Keratinocyte (primary cell): ENCODE data around the gene NOS3. TPM values are rescaled to one million over a fixed set of nuclear protein-coding genes. Genes with fewer than 3 reads are reported as not detected.
"Not testable (repeated sequence)": the region's sequence is repeated elsewhere in the genome, so short reads cannot be mapped to it uniquely, and the experiment has no call there.

Experiments
- DNase-seq: peaks from one replicate; pipeline ENCODE4 v3.0.0-alpha.2; 2011; ENCODE audit warnings: low read depth, missing footprints, low spot score
- FAIRE-seq: peaks from 2 replicates; lab custom pipeline; 2011; peaks lifted over from hg19 to GRCh38; lab: Jason Lieb, UNC
- H2AFZ ChIP-seq: 2 replicates; pipeline ENCODE4 v1.6.0; 2012; ENCODE audit warnings: low read length, control low read depth, inconsistent platforms; ENCODE audit not compliant: control insufficient read depth
- H3K27ac ChIP-seq: 2 replicates; pipeline ENCODE4 v1.5.1; 2011; ENCODE audit warnings: low read length; ENCODE audit not compliant: control insufficient read depth, insufficient read depth
- H3K27me3 ChIP-seq: 3 replicates; pipeline ENCODE4 v1.6.0; 2011; ENCODE audit warnings: low read length; ENCODE audit not compliant: control insufficient read depth, insufficient read depth; ENCODE audit errors: extremely low read depth
- H3K36me3 ChIP-seq, 2 experiments: 2 replicates in 1 of 2; 3 replicates in 1 of 2; pipeline ENCODE4 v1.5.1; 2011; ENCODE audit warnings: low read length in 2 of 2, mild to moderate bottlenecking in 1 of 2; ENCODE audit not compliant: control insufficient read depth in 2 of 2, insufficient read depth in 2 of 2; ENCODE audit errors: extremely low read depth in 1 of 2
- H3K4me1 ChIP-seq: 3 replicates; pipeline ENCODE4 v1.5.1; 2011; ENCODE audit warnings: low read length; ENCODE audit not compliant: control insufficient read depth, insufficient read depth; ENCODE audit errors: extremely low read depth
- H3K4me2 ChIP-seq: 3 replicates; pipeline ENCODE4 v1.6.0; 2011; ENCODE audit warnings: low read depth, low read length; ENCODE audit not compliant: control insufficient read depth, insufficient read depth; ENCODE audit errors: extremely low read depth
- H3K4me3 ChIP-seq, 3 experiments: fragments of 200-600 bp in 1 of 3; sonication (generic) in 1 of 3; 2 replicates in 2 of 3; 3 replicates in 1 of 3; pipeline ENCODE4 v1.5.1; 2011 to 2016; ENCODE audit warnings: low read length in 3 of 3, mild to moderate bottlenecking in 3 of 3, control low read depth in 2 of 3, inconsistent platforms in 1 of 3, low read depth in 1 of 3, mixed read lengths in 1 of 3, mixed run types in 1 of 3, moderate library complexity in 1 of 3; ENCODE audit not compliant: control insufficient read depth in 2 of 3, insufficient read depth in 2 of 3; ENCODE audit errors: extremely low read depth in 1 of 3
- H3K79me2 ChIP-seq: 2 replicates; pipeline ENCODE4 v1.6.0; 2012; ENCODE audit warnings: low read length; ENCODE audit not compliant: control insufficient read depth, insufficient read depth
- H3K9ac ChIP-seq: 3 replicates; pipeline ENCODE4 v1.6.0; 2011; ENCODE audit warnings: low read length; ENCODE audit not compliant: control insufficient read depth, insufficient read depth; ENCODE audit errors: extremely low read depth
- H3K9me1 ChIP-seq: 3 replicates; pipeline ENCODE4 v1.6.0; 2011; ENCODE audit warnings: low read length; ENCODE audit not compliant: control insufficient read depth, insufficient read depth; ENCODE audit errors: extremely low read depth
- H3K9me3 ChIP-seq: 2 replicates; pipeline ENCODE4 v1.5.1; 2012; ENCODE audit warnings: low read depth, low read length; ENCODE audit not compliant: control insufficient read depth
- H4K20me1 ChIP-seq: 3 replicates; pipeline ENCODE4 v1.6.0; 2011; ENCODE audit warnings: low read length; ENCODE audit not compliant: control insufficient read depth, insufficient read depth; ENCODE audit errors: extremely low read depth
- CTCF ChIP-seq, 3 experiments: IDR thresholded peaks in 1 of 3; conservative IDR thresholded peaks in 1 of 3; optimal IDR thresholded peaks in 1 of 3; 2 replicates in 2 of 3; 3 replicates in 1 of 3; pipeline versions ENCODE3 to v1.5.1; 2011; ENCODE audit warnings: low read length in 3 of 3, mild to moderate bottlenecking in 3 of 3, moderate library complexity in 2 of 3, control low read depth in 1 of 3, inconsistent platforms in 1 of 3; ENCODE audit not compliant: insufficient read depth in 2 of 3; ENCODE audit errors: extremely low read depth in 1 of 3
- EZH2 ChIP-seq: IDR thresholded peaks from one replicate; pipeline ENCODE4 v1.6.1; 2012; ENCODE audit warnings: inconsistent platforms, mild to moderate bottlenecking, low read length, moderate library complexity
- dilution Hi-C: fragments of 300-500 bp; cut with MboI; formaldehyde crosslinking; loops from one replicate; pipeline ENCODE4 v1.7.0; 2020; ENCODE audit warnings: low sequenced_read_pairs; ENCODE audit not compliant: extremely low pct_ligation_motif_present
- polyA plus RNA-seq, 5 experiments: library from polyadenylated mRNA; depleted of rRNA in 3 of 5; stranded (reverse) in 3 of 5; stranded (forward) in 1 of 5; unstranded in 1 of 5; fragments of >200 nt; gene quantifications; 1 replicate in 1 of 5; 2 replicates in 3 of 5; 3 replicates in 1 of 5; pipeline versions ENCODE4 v1.2.1 to v1.2.3, GENCODE V29; 2011 to 2012; ENCODE audit warnings: missing spikeins in 2 of 5, low read depth in 1 of 5, low replicate concordance in 1 of 5

Gene NOS3
- polyA plus RNA-seq, 1 donor (not counting 4 experiments of a cell fraction or from before 2014, with no cell fraction given) = 0.77 TPM

- DNase-seq, H3K9me1 ChIP-seq, H3K36me3 ChIP-seq, H3K27me3 ChIP-seq, FAIRE-seq, H3K9me3 ChIP-seq, H3K79me2 ChIP-seq, dilution Hi-C loops, H4K20me1 ChIP-seq: not testable (repeated sequence)
- H3K4me1 ChIP-seq = peaks cover 21% of the 10 kb centered on the region
- H2AFZ ChIP-seq = peak overlapping the region; percentile 69
- peak overlapping the region; percentile 83 for H3K4me2 ChIP-seq
- H3K27ac ChIP-seq = peak overlapping the region; percentile 97
- H3K9ac ChIP-seq = peak overlapping the region; percentile 95
- H3K4me3 ChIP-seq = peak overlapping the region; percentile 21 to 75 (median 60)
Measured at GRCh38 chr7:151027728-151028130, 36.9 kb downstream of the NOS3 start.

- dilution Hi-C loops = no loop called here
- peaks cover 21% of the 10 kb centered on the region for H3K4me1 ChIP-seq
- FAIRE-seq (peak; percentile 57), DNase-seq (peak; percentile 98)
- peaks cover 3 to 8% of the 10 kb centered on the region in 2 experiments for H3K36me3 ChIP-seq
- H3K9me3 ChIP-seq = no peaks in the 10 kb centered on the region
- H3K9me1 ChIP-seq = peaks cover 2% of the 10 kb centered on the region
- no peaks in the 10 kb centered on the region for H3K27me3 ChIP-seq
- H3K79me2 ChIP-seq = peaks cover 6% of the 10 kb centered on the region
- peak within 1 kb of the TSS; percentile 95 for H3K9ac ChIP-seq
- H3K27ac ChIP-seq = peak within 1 kb of the TSS; percentile 97
- no peaks in the 10 kb centered on the region for H4K20me1 ChIP-seq
- peak within 1 kb of the TSS; percentile 83 for H3K4me2 ChIP-seq
- H3K4me3 ChIP-seq = peak within 1 kb of the TSS; percentile 50 to 94 (median 75)
- H2AFZ ChIP-seq = peak within 1 kb of the TSS; percentile 85
- TF ChIP-seq EZH2 (no peak), CTCF (optimal IDR thresholded peaks at IDR 0.05 in 1 of 3, IDR thresholded peaks at IDR 0.05 in 1 of 3, conservative IDR thresholded peaks at IDR 0.05 in 1 of 3; ENCODE audit: extremely low read depth in 1 of 3, insufficient read depth in 2 of 3, low read length in 3 of 3) (peak; percentile 31 to 56 (median 31))
Measured at GRCh38 chr7:151028131-151028947, 37.5 kb downstream of the NOS3 start, which contains the start of gene ABCB8. Gene ABCB8, plus strand, starts transcription at chr7:151028450. Its CDS starts 66 bp downstream, at chr7:151028516.
